Central memory CD4-positive, alpha-beta T cell (primary cell): ENCODE measurements around the gene CPHXL2.

ENCODE experiments used
- DNase-seq: peaks from one replicate; pipeline ENCODE4 v3.0.0; 2022

Gene CPHXL2

DNA sequence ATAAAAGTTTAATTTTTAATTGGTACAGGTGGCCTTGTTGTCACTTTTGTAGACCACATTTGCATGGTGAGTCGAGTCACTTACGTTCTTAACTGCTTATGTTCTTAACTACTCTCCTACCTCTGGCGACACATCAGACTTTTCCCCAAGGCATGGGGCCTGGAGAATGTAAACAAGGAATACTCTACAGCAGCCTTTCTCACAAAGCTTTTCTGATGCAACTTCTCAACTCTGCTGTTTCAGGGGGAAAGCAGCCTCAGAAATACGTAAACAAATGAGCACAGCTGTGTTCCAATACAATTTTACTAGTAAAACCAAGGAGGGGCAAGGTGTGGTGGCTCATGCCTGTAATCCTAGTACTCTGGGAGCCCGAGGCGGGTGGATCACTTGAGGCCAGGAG lies 36.2 kb downstream of the CPHXL2 start:
- DNase-seq, result no peak

DNA sequence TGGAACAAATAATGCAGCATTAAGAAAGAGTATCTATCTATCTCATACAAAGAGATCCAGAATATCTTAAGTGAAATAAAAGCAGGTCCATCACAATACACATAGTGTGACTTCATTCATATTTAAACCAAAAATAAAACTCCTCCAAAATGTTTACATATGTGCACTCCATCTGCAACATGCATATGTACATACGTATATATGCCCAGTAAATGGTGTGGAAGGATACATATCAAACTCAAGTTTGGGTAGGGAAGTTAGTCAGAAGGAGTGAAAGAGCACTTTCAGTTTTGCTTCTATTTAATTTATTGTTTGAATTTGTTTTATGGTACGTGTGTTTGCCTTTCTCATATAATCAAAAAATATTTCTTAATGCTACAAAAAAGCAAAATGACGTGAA lies 41.8 kb downstream of the CPHXL2 start:
- DNase-seq, result no peak

DNA sequence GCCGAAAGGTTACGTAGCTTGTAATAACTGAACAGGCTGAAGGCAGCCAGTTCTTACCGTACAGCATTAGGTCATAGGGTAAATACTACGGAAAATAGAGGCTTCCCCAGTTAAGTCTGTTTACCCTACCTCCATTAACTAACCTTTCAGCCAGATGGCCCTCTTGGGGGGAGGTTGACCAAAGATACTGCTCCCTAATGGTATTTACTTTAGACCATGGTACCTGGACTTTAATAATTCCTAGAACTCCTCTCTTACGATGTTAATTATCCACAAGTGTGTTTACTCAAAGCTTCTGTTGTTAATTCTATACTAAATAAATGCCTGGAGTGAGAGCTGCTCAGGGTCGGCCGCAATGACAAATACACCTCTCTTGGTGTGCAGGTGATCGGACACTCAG lies 44.0 kb downstream of the CPHXL2 start:
- no peak for DNase-seq

DNA sequence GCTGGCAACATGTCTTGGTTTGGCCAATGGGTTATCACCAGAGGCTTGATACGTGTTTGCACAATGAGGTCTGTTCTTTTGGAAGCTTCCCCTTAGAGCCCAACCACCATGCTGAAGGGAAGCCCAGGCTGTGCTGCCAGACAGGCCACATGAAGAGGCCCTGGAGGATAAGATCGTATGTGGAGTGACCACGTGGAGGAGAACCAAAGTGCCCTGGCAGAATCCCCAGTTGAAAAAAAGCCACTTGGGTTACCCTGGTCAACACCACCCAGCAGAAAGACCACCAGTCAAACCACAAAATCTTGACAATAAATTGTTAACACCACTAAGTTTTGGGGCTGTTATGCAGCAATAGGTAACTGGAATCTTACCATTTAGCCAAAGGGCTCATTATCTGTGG lies 46.8 kb downstream of the CPHXL2 start:
- DNase-seq, result no peak

DNA sequence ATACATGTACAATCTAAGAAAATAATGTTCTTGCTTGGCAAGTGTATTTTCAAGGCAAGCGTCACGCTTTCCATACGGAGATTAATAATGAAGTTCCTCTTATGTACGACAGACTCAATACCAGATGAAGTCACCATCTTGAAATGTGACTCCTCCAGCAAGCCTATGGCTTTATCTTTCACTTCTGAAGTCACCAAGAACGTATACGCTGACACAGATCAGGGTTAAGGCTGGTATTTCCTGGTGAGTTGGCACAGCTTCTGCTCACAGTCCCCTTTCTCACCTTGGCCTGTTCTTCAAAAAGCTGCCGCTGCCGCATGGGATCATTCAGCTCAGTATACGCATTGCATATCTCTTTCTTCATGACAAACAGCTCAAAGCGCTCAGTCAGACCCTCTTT lies 47.7 kb downstream of the CPHXL2 start:
- DNase-seq, result no peak

DNA sequence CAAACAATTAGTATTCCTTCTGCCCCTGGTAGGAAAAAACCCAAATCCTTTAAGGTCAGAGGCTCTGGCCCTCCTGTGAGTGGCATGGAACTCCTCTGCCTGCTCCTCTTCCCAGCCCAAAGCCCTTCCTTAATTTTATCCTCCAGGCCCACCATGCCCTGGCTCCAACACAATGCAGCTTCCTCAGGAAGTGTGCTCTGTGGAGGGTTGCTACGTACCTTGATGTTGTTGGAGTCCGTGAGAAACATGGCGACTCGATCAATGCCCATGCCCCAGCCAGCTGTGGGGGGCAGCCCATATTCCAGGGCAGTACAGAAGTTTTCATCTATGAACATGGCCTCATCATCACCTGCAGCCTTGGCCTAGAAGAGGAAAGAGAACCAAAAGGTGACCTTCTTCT lies 48.5 kb downstream of the CPHXL2 start:
- DNase-seq, result no peak

DNA sequence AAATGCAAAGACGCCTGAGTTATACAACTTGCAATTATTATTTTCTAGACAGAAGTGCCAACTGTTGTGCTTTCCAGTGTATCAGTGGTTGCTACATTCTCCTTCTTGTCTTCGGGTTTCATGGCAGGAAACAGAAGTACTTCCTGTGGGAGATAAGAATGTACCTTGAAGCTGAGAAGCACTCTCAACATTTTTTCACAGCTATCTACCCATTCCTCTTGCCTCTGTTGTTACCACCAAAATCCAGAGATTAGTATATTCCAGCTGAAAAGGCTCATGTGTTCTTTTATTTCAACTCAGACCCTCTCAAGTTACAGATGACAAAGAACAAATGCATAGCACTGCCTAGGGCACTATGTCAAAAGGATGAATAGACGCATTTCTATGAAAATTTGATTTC lies 49.0 kb downstream of the CPHXL2 start:
- DNase-seq, result peak; percentile 33

DNA sequence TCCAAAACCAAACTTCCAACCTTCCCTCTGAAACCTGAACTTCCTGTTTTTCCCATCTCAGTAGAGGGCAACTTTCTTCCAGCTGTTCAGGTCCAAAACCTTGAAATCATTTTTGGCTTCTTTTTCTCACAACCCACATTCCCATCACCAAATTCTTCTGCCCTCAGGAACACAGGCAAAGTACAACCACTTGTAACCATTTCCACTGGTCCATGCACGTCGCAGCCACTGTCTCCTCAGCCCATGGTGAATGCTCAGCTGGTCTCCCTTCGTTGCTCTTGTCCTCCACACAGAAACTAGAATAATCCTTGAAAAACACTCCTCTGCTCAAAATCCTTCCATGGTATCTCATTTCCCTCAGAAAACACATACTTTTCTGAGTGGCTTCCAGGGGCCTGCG lies 50.0 kb downstream of the CPHXL2 start:
- DNase-seq, result no peak

DNA sequence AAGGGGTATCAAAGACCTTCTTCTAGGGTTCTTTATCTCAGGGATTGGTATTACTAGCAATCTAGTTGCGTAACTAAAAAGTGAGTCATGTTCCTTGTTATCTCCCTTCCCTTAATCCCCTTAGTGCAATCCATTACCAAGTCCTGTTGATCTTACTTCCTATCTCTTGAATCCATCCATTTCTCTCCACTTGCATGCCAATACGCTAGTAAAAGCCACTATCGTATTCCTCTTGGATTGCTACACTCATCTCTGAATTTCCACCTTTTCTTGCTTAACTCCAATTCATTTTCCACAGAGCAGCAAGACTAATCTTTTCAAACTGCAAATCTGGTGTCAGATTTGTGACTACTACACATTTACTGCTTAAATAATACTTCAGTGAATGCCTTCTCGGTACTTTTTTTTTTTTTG lies 51.9 kb downstream of the CPHXL2 start:
- no peak for DNase-seq

DNA sequence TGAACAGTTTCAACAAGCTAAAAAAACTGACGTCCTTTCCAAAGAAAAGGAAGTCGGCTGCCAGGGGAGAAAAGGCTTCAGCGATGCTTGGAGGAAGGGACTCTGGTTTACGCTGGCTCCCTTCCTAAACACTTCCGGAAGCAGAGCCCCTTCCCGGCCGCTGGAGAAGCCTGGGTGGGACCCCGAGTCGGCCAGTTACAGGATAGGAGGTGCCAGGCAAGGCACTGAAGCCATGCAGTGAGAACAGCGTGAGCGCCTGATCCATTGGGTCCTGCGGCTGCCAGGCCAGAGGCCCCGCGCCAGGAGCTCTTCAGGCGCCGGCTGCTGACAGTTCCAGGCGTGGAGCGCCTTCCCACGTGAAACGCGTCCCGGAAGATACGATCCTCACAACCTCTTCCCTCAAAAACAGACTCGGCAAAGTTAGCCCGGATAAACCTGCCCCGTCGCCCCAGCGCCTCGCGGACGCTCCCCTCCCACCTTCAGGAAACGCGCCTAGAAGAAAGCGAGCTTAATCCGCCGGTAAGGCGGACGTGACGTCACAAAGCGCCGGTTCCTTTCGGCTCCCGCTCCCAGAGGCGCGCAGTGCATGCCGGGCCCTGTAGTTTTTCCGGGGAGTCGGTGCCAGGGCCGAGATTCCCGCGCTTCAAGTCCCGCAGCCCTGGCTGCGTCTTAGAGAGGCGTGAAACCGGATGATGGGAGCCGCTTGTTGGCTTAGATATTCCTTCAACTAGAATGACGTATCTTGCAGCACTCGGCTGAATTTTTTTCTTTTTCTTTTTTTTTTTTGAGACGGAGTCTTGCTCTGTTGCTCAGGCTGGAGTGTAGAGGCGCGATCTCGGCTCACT lies 53.8 kb downstream of the CPHXL2 start, which contains the start of gene ADAT1:
Gene ADAT1 (minus strand): TSS at position 521 of the 845 bp plus-strand sequence. CDS start 2,482 bp downstream, outside the sequence.
- DNase-seq, result peak; percentile 98

DNA sequence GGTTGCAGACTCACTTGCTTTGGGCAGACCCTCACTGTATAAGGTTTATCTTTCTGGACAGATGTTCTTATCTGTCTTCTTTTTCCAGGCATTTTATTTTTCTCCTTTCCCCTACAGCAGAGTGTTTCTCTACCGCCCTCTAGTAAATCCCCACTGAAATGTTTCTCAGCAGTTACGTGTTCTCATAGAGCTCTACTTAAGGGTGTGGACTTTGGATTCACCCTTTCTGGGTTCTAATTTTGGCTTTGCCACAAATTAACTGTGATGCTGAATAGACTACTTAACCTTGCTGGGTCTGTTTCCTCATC lies 55.7 kb downstream of the CPHXL2 start:
- no peak for DNase-seq

DNA sequence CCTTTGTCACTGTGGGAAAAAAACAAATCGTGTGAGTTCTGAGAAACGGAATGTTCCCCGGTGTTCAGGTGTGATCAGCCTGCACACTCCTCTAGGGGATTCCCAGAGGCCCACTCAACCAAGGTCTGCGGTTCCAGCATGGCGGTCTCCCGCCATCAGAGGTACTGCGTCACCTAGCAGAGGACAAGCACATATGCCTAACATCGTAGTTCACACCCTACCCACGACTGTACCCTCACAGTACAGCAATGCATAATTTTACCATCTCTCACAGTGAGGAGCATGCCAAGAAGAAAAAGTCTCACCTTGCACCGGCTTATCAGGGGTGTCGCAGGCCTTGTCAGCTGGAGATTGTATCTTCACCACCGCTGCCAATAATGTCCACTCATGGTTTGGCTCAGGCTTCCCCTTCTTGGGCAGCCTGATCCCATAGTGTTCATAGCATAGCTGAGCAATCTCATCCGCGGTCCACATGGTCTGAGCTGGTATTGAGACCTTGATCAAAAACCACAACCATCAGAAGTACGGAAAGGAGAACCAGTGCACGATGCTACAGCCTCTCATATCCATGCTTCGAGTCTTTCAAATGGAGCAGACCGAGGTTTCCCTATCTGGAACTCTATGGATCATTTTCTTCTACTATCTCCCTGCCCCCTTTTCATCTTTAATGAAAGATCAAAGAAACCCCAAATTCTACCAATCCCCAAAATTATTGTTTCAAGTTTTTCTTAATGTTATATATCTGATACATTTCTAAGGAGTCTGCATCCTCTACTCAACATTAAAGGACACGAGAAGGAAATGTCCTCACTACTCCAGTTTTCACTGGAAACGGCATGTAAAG lies 56.3 kb downstream of the CPHXL2 start:
- peak; percentile 65 for DNase-seq

DNA sequence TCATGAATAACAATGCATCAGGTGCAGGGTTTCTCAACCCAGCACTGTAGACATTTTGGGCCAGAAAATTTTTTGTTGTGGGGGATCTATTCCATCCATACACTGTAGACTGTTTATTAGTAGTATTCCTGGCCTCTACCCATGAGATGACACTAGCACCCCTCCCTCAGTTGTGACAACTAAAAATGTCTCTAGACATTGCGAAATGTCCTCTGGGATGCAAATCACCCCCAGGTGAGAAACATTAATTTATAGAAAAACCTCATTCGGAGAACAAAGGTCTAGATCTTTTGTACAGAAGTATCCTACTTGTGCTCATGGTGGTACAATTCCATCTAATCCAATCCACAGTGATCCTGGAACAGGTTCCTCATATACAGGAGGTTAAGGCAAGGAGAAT lies 58.0 kb downstream of the CPHXL2 start:
- DNase-seq, result no peak

DNA sequence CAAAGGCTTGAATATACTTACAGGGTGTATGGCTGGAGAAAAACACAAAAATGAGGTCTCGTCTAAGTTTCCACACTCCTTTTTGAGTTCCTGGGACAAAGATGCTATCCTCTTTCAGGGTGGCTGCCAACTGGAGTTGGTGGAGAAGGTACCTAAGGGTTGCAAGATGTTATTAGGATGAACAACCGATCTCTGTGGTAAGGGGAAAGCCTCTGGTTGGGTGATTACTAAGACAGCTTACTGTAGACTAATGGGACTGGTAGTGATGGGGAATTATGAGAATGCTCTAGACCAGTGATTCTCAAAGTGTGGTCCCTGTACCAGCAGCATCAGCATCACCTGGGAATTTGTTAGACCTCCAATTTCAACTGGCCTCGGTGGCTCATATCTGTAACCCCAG lies 59.7 kb downstream of the CPHXL2 start:
- no peak for DNase-seq

DNA sequence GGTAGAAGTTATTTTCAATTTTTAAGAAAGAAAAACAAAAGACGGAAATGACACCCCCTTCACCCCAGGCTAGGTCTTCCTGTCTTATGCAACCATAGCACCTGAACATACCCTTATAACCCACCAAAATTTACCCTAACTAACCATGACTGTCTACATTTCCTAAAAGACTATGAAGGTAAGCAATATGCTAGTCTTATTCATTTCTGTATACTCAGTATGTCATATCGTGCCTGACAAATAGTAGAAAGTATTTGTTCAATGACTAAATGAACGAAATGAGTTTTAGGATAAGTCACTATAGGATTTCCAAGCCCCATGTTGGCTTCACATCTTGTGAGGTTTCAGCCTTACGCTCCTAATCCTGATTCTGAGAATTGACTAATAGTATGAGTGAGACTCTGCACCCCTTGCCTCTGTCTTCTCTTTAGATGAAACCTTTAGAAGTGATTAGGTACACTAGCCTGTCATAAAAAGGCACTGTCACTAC lies 60.2 kb downstream of the CPHXL2 start:
- DNase-seq, result peak; percentile 22

DNA sequence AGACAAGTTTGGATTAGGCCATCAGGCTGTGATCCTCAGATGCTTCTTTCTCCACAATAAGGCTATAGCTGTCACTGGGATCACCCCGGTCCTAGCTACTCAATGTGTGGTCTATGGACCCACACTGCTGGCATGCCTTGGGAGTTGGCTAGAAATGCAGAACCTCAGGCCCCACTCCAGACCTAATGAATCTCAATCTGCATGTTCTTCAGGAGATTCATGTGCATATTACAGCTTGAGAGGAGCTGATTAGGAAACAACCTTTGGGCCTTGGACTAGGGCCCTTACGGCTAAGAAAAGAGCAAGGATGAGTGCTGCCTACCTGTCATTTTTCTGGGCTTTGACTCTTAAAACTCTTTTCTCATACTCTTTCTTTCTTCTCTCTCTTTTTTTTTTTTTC lies 61.2 kb downstream of the CPHXL2 start:
- DNase-seq, result no peak

DNA sequence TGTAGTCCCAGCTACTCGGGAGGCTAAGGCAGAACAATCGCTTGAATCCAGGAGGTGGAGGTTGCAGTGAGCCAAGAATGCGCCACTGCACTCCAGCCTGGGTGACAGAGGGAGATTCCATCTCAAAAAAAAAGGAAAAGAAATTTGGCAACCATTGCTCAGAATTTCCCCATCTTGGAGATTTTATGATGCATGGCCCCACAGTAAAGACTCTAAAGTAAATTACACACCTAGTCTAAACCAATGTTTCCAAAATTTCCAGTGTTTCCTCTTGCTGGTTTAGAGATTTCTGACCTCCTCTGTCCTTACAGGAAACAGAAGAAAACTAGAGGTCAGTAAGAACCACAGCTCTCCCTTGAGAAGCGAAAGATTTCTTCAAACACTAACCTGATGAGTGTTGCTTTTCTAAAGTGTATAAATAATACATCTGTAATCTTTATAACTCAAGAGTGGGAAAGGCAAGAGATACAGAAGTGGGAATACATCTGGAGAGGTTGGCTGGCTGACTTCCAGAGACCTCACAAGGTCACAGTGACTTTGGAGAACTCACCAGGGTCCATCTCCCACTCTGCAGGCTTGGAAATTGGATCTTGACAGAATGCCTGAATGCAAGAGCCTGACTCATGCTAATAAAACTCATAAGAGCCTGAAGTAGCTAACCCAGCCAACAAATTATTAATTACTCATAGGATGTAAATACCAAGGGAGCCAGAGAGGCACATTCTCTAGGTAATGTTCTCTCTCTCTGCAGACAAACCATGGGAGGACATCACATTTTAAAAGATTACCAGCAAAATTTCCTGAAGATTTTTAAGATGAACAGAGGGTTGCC lies 62.5 kb downstream of the CPHXL2 start:
- no peak for DNase-seq
